Activated naive CD8-positive, alpha-beta T cell treated with anti-CD3 and anti-CD28 coated beads, Interleukin-2, amount 50 U/mL, for 16 hours (primary cell): Measurements from ENCODE around the gene LILRA2.
"Not testable (repeated sequence)": the region's sequence is repeated elsewhere in the genome, so short reads cannot be mapped to it uniquely, and the experiment has no call there.

Experiments
- DNase-seq: peaks from one replicate; pipeline ENCODE4 v3.0.0-alpha.2; 2020; ENCODE audit warnings: low read depth, low spot score

The LILRA2 gene

GRCh38 chr19:54609356-54609791 is 35.8 kb downstream of the LILRA2 start:
- no peak for DNase-seq

- DNase-seq, result no peak
Measured at GRCh38 chr19:54612428-54612827, 38.8 kb downstream of the LILRA2 start.

GRCh38 chr19:54614726-54615125 is 41.1 kb downstream of the LILRA2 start:
- no peak for DNase-seq

- no peak for DNase-seq
Measured at GRCh38 chr19:54616057-54616456, 42.5 kb downstream of the LILRA2 start.

DNA sequence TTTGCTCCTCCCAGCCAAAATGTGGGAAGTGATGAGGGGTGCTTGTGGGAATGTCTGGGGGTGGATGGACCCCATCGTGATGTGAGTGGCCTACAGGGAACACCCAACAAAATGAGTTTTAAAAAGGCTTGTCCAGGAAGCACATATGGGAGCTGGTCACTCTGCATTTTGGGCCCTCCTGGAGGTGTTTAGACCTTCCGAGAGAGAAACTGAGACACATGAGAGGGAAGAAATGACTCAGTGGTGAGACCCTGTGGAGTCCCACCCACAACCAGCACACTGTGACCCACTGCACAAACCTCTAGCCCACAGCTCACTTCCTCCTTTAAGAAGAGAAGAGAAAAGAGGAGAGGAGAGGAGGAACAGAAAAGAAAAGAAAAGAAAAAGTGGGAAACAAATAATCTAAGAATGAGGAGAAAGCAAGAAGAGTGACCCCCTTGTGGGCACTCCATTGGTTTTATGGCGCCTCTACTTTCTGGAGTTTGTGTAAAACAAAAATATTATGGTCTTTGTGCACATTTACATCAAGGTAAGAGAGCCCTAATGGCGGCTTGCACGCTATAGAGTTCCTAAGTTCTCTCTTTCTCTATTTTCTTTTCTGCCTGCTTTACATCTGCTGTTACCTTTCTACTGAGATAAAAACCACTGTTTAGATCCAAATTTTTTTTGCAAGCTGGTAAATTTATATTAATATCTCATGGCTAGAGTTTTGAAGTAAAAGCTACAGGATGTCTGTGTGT is 43.4 kb downstream of the LILRA2 start:
- no peak for DNase-seq

GRCh38 chr19:54620464-54620863 is 46.9 kb downstream of the LILRA2 start:
- no peak for DNase-seq

- no peak for DNase-seq
Measured at GRCh38 chr19:54622431-54622830, 48.8 kb downstream of the LILRA2 start.

GRCh38 chr19:54624234-54624633 is 50.6 kb downstream of the LILRA2 start:
- not testable (repeated sequence) for DNase-seq

DNA sequence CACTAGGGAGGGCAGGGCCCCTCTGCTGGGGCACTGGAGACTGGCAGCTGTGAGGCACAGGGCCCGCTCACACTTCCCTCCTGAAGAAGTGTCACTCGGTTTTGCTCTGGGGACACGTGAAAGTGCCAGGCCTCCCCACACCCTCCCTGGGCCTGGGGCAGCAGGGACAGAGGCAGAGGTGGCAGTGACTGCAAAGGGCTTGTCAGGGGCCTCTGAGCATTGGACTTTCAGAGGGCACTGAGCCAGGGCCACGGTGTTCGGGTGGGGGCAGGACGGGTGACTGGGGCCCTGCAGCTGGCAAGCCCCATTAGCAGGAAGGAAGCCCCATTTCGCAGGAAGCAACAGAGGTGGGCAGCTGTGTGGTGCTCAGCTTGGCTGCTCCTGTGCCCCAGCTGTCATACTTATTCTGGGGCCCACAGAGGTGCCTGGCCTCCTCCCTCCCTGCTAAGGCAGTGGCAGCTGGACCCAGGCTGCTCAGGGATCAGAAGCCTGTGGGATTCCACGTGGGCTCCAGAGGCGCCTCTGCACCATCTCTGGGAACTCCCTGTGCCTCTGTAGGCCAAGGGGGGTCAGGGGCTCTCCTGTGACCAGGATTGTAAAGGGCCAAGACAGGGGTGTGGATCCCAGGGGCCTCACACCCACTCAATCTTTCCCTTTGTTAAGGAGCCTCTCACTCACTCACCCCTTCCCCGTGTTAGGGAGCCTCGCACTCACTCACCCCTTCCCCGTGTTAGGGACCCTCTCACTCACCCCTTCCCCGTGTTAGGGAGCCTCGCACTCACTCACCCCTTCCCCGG is 51.5 kb downstream of the LILRA2 start:
- DNase-seq, result not testable (repeated sequence)

DNA sequence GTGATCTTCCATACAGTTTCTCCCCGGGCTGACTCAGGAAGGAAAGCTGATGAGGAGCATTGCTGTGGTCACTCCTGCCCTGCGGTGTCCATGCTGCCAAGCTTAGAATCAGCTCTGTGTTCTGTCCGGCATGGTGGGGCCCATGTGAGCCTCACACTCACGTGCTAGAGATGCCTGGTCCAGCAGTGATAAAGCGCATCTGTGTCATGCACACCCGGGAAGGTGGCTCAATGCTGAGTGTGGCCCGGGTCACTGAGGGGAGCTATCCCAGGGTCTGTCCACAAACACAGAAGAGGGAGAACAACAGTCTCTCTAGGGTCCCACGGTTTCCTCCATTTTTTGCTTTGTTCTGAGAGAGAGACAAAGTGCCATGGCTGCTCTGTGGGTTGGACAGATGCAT is 53.2 kb downstream of the LILRA2 start:
- no peak for DNase-seq

DNA sequence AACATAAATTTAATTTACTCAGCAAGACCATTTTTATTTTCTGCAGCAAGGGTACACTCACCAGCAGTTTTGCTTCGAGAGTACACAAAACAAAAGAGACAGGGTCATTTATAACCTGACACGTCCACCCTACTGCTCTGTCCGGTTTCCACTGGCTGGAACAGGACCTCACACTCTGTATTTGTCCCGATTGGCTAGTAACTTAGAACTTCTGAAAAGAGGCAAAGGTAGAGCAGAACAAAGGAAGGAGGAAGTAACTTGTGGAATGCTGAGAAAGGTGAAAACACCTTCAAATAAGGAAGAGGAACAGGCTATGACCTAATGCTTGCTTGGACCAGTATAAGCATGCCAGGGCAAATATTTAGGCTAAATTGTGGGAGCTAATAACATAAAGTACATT is 54.3 kb downstream of the LILRA2 start:
- DNase-seq, result not testable (repeated sequence)

GRCh38 chr19:54630262-54630661 is 56.7 kb downstream of the LILRA2 start, which contains the start of gene LILRB1:
LILRB1 (plus strand) TSS chr19:54630484; CDS start chr19:54631074, 590 bp downstream.
- not testable (repeated sequence) for DNase-seq

DNA sequence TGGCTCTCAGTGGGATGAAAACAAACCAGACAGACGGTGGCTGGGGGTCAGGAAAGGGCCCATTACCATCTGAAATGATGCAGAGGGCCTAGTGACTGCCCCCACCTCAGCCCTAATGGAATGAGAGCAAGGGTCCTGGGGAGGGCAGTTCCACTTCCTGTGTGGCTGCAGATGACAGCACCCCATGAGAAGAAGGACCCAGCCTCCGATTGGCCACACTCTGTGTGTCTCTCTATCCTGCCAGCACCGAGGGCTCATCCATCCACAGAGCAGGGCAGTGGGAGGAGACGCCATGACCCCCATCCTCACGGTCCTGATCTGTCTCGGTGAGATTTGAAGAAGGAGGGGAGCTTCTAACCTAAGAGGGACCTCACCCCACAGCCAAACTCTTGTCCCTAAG is 57.2 kb downstream of the LILRA2 start:
- no peak for DNase-seq

DNA sequence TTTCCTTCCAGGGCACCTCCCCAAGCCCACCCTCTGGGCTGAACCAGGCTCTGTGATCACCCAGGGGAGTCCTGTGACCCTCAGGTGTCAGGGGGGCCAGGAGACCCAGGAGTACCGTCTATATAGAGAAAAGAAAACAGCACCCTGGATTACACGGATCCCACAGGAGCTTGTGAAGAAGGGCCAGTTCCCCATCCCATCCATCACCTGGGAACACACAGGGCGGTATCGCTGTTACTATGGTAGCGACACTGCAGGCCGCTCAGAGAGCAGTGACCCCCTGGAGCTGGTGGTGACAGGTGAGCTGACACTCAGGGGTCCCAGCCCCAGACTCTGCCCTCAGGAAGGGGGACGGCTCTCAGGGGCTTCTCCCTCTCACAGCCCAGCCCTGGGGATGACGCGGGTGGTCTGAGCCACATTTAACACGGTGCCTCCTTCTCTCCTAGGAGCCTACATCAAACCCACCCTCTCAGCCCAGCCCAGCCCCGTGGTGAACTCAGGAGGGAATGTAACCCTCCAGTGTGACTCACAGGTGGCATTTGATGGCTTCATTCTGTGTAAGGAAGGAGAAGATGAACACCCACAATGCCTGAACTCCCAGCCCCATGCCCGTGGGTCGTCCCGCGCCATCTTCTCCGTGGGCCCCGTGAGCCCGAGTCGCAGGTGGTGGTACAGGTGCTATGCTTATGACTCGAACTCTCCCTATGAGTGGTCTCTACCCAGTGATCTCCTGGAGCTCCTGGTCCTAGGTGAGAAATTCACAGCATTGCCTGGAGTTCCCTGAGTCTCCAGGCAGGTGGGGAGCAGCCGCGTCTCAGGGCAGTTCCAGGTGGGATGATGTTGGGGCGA is 58.1 kb downstream of the LILRA2 start:
- DNase-seq, result not testable (repeated sequence)

- DNase-seq, result not testable (repeated sequence)
Measured at GRCh38 chr19:54632517-54632916, 58.9 kb downstream of the LILRA2 start.

DNA sequence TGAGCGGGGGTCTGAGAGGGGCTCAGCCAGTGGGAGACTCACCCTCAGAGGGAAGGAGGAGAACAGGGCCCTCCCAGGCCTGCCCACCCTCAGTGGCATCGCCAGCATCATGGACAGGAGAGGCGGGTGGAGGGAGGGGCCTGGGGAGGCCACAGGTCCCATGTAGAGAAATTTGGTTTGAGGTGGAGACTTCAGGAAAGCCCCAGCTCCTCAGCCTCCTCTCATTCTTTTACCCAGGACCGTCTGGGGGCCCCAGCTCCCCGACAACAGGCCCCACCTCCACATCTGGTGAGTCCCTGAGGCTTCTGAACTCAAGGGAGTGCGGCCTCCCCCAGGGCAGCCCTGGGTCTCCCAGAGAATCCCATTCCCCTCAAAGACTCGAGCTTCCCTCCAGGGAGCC is 59.8 kb downstream of the LILRA2 start:
- no peak for DNase-seq

GRCh38 chr19:54636081-54636480 is 62.5 kb downstream of the LILRA2 start:
- DNase-seq, result not testable (repeated sequence)

DNA sequence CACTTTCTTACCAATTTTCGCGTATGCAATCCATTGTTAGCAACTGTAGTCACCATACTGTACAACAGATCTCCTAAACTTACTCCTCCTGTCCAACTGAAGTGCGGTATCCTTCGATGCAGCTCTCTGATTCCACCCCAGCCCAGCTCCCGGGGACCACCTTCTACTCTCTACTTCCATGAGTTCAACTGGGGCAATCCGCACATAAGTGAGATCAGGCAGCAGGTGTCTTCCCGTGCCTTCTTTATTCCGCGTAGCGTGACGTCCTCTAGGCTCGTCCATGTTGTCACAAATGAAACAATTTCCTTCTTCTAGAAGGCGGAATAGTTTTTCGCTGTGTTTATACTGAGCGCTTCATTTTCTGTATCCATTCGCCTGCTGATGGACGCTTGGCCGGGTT is 65.1 kb downstream of the LILRA2 start:
- no peak for DNase-seq
